Neural progenitor cell (in vitro differentiated cells): ENCODE data around the gene GART.

Source experiments
- EZH2 ChIP-seq: fragments of 200-600 bp; sonication (generic); IDR thresholded peaks from 2 replicates; pipeline ENCODE4 v1.6.1; 2017; ENCODE audit warnings: antibody characterized with exemption, mild to moderate bottlenecking, moderate library complexity
- EZH2phosphoT487 ChIP-seq: fragments of 200-600 bp; sonication (generic); IDR thresholded peaks from 2 replicates; pipeline ENCODE4 v1.6.1; 2017; ENCODE audit warnings: antibody characterized with exemption
- TF ChIP-seq, protein P1 (sequence below): fragments of 200-600 bp; sonication (generic); IDR thresholded peaks from 2 replicates; pipeline ENCODE4 v1.5.1; 2017; ENCODE audit warnings: antibody characterized with exemption, mild to moderate bottlenecking

DNA sequence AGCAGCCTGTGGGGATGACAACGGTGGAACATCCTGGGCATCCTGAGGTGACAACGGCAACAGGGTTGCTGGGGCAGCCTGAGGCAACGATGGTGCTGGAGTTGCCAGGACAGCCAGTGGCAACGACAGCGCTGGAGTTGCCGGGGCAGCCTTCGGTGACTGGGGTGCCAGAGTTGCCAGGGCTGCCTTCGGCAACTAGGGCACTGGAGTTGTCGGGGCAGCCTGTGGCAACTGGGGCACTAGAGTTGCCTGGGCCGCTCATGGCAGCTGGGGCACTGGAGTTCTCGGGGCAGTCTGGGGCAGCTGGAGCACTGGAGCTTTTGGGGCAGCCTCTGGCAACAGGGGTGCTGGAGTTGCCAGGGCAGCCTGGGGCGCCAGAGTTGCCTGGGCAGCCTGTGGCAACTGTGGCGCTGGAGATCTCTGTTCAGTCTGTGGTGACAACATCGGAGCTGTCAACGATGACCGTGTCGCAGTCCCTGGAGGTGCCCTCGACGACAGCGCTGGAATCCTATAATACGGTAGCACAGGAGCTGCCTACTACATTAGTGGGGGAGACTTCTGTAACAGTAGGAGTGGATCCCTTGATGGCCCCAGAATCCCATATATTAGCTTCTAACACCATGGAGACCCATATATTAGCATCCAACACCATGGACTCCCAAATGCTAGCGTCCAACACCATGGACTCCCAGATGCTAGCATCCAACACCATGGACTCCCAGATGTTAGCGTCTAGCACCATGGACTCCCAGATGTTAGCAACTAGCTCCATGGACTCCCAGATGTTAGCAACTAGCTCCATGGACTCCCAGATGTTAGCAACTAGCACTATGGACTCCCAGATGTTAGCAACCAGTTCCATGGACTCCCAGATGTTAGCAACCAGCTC lies 9.1 kb upstream of the GART start:
- TF ChIP-seq, protein P1, sequence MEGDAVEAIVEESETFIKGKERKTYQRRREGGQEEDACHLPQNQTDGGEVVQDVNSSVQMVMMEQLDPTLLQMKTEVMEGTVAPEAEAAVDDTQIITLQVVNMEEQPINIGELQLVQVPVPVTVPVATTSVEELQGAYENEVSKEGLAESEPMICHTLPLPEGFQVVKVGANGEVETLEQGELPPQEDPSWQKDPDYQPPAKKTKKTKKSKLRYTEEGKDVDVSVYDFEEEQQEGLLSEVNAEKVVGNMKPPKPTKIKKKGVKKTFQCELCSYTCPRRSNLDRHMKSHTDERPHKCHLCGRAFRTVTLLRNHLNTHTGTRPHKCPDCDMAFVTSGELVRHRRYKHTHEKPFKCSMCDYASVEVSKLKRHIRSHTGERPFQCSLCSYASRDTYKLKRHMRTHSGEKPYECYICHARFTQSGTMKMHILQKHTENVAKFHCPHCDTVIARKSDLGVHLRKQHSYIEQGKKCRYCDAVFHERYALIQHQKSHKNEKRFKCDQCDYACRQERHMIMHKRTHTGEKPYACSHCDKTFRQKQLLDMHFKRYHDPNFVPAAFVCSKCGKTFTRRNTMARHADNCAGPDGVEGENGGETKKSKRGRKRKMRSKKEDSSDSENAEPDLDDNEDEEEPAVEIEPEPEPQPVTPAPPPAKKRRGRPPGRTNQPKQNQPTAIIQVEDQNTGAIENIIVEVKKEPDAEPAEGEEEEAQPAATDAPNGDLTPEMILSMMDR, result no peak
- TF ChIP-seq EZH2, result no peak
- no peak for TF ChIP-seq EZH2phosphoT487
